Measurements from ENCODE around the gene SLC5A10.

SLC5A10 gene

GRCh38 chr17:19011581-19011980 lies 59.6 kb downstream of the SLC5A10 start:
- H3K27me3 ChIP-seq (ENCODE audit: insufficient read depth, poor library complexity, severe bottlenecking), result no peaks in the 10 kb centered on the region
- no peak for DNase-seq (ENCODE audit: low read depth in 1 of 2, low spot score in 1 of 2)
- H3K4me3 ChIP-seq (replicated peaks; ENCODE audit: insufficient read depth, low read length), result no peak overlapping the region
- no peak overlapping the region for H3K27ac ChIP-seq (replicated peaks)
- no peak for TF ChIP-seq REST (IDR thresholded peaks at IDR 0.05; ENCODE audit: insufficient replicate concordance, low read depth)
- no peak for TF ChIP-seq CTCF (IDR thresholded peaks at IDR 0.05; ENCODE audit: insufficient read depth, low read length)
- TF ChIP-seq GABPA (IDR thresholded peaks at IDR 0.05; ENCODE audit: low read depth), result no peak
- no peak for TF ChIP-seq POLR2AphosphoS5 (IDR thresholded peaks at IDR 0.05; ENCODE audit: low read depth)
- no peak for TF ChIP-seq SPI1 (IDR thresholded peaks at IDR 0.05; ENCODE audit: borderline replicate concordance, low read depth)

- H3K27me3 ChIP-seq (ENCODE audit: insufficient read depth, poor library complexity, severe bottlenecking), result no peaks in the 10 kb centered on the region
- no peak overlapping the region for H3K27ac ChIP-seq (replicated peaks)
- TF ChIP-seq POLR2AphosphoS5 (IDR thresholded peaks at IDR 0.05; ENCODE audit: low read depth) (no peak), REST (IDR thresholded peaks at IDR 0.05; ENCODE audit: insufficient replicate concordance, low read depth) (no peak), GABPA (IDR thresholded peaks at IDR 0.05; ENCODE audit: low read depth) (no peak), CTCF (IDR thresholded peaks at IDR 0.05; ENCODE audit: insufficient read depth, low read length) (no peak), SPI1 (IDR thresholded peaks at IDR 0.05; ENCODE audit: borderline replicate concordance, low read depth) (no peak)
- H3K4me3 ChIP-seq (replicated peaks; ENCODE audit: insufficient read depth, low read length), result no peak overlapping the region
- no peak for DNase-seq (ENCODE audit: low read depth in 1 of 2, low spot score in 1 of 2)
Observed at GRCh38 chr17:19012171-19013080, 60.5 kb downstream of the SLC5A10 start.

GRCh38 chr17:19013226-19013625 lies 61.3 kb downstream of the SLC5A10 start:
- no peak overlapping the region for H3K27ac ChIP-seq (replicated peaks)
- DNase-seq (ENCODE audit: low read depth in 1 of 2, low spot score in 1 of 2), result no peak
- no peak overlapping the region for H3K4me3 ChIP-seq (replicated peaks; ENCODE audit: insufficient read depth, low read length)
- no peaks in the 10 kb centered on the region for H3K27me3 ChIP-seq (ENCODE audit: insufficient read depth, poor library complexity, severe bottlenecking)
- TF ChIP-seq REST (IDR thresholded peaks at IDR 0.05; ENCODE audit: insufficient replicate concordance, low read depth) (no peak), SPI1 (IDR thresholded peaks at IDR 0.05; ENCODE audit: borderline replicate concordance, low read depth) (no peak), POLR2AphosphoS5 (IDR thresholded peaks at IDR 0.05; ENCODE audit: low read depth) (no peak), CTCF (IDR thresholded peaks at IDR 0.05; ENCODE audit: insufficient read depth, low read length) (no peak), GABPA (IDR thresholded peaks at IDR 0.05; ENCODE audit: low read depth) (no peak)
